GM18870 (cell line): ENCODE measurements around the gene FRMD4A.
"Not testable (repeated sequence)": the region's sequence is repeated elsewhere in the genome, so short reads cannot be mapped to it uniquely, and the experiment has no call there.

Experiments used
- ATAC-seq: cut with Tn5 transposase; IDR thresholded peaks from one replicate; pipeline ENCODE4 v1.9.1; 2021; ENCODE audit warnings: moderate library complexity; ENCODE audit not compliant: unreplicated experiment

FRMD4A gene

GRCh38 chr10:14244147-14244546 lies 86.6 kb downstream of the FRMD4A start:
- no peak for ATAC-seq

GRCh38 chr10:14243221-14243620 lies 87.5 kb downstream of the FRMD4A start:
- no peak for ATAC-seq

GRCh38 chr10:14241196-14241595 lies 89.5 kb downstream of the FRMD4A start:
- ATAC-seq, result no peak

GRCh38 chr10:14240253-14241189 lies 90.2 kb downstream of the FRMD4A start:
- ATAC-seq, result no peak

GRCh38 chr10:14238659-14239058 lies 92.1 kb downstream of the FRMD4A start:
- ATAC-seq, result not testable (repeated sequence)

GRCh38 chr10:14236341-14236740 lies 94.4 kb downstream of the FRMD4A start:
- ATAC-seq, result no peak

GRCh38 chr10:14235566-14236195 lies 95.0 kb downstream of the FRMD4A start:
- no peak for ATAC-seq

- no peak for ATAC-seq
Observed at GRCh38 chr10:14233566-14233965, 97.2 kb downstream of the FRMD4A start.

- ATAC-seq, result not testable (repeated sequence)
Observed at GRCh38 chr10:14228798-14229197, 101.9 kb downstream of the FRMD4A start.

GRCh38 chr10:14225379-14225778 lies 105.3 kb downstream of the FRMD4A start:
- no peak for ATAC-seq

GRCh38 chr10:14220026-14220425 lies 110.7 kb downstream of the FRMD4A start:
- ATAC-seq, result no peak

GRCh38 chr10:14219411-14219810 lies 111.3 kb downstream of the FRMD4A start:
- no peak for ATAC-seq

GRCh38 chr10:14215641-14216040 lies 115.1 kb downstream of the FRMD4A start:
- no peak for ATAC-seq

- not testable (repeated sequence) for ATAC-seq
Observed at GRCh38 chr10:14213703-14214102, 117.0 kb downstream of the FRMD4A start.

GRCh38 chr10:14211610-14212009 lies 119.1 kb downstream of the FRMD4A start:
- ATAC-seq, result no peak

- ATAC-seq, result no peak
Observed at GRCh38 chr10:14208231-14208630, 122.5 kb downstream of the FRMD4A start.

GRCh38 chr10:14205233-14205632 lies 125.5 kb downstream of the FRMD4A start:
- ATAC-seq, result no peak

- no peak for ATAC-seq
Observed at GRCh38 chr10:14200698-14201544, 129.8 kb downstream of the FRMD4A start.

GRCh38 chr10:14199098-14199497 lies 131.6 kb downstream of the FRMD4A start:
- ATAC-seq, result not testable (repeated sequence)

GRCh38 chr10:14198078-14198477 lies 132.6 kb downstream of the FRMD4A start:
- ATAC-seq, result no peak

- no peak for ATAC-seq
Observed at GRCh38 chr10:14196113-14196512, 134.6 kb downstream of the FRMD4A start.
